ENCODE data around the gene APCS. TPM values are rescaled to one million over a fixed set of nuclear protein-coding genes. Genes with fewer than 3 reads are reported as not detected.

The APCS gene
- total and polyA plus RNA-seq, 2 of the 8 experiments (the other 6 are each of a cell fraction or from before 2014, with no cell fraction given), result not detected

DNA sequence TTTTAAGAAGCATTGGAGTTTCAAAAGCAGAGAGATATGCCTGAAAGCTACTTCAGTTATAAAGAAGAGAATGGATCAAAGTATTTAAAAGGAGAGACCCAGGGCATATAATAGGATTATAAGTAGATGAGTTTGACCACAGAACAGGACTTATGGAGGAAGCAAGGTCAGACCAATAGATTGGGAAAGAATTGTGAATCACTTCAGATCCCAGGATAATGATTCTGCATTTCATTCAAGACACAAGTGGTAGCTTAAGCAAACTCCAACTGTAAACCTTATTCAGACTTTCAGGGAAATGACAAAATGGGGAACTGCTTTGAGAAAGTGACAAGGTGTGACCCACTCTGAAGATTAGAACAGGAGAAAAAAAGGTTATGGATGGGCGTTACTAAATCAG lies 32.9 kb upstream of the APCS start:
- no peak overlapping the region for H3K4ac ChIP-seq (replicated peaks; ENCODE audit: insufficient read length, low read depth, low read length)
- H3K27ac ChIP-seq (ENCODE audit: low read depth, low read length), result no peak overlapping the region
- DNase-seq (ENCODE audit: low read depth in 1 of 2, low spot score in 2 of 2), result no peak
- H3K79me2 ChIP-seq (ENCODE audit: control insufficient read depth in 1 of 2, insufficient read depth in 2 of 2, low read length in 2 of 2), result no peaks in the 10 kb centered on the region
- no peak overlapping the region for H3K4me3 ChIP-seq (ENCODE audit: extremely low read depth in 1 of 4, insufficient read depth in 2 of 4, low read depth in 3 of 4, low read length in 4 of 4)
- peaks cover 57 to 64% of the 10 kb centered on the region in 2 experiments for H3K9me3 ChIP-seq (ENCODE audit: insufficient read depth in 2 of 2, low read depth in 1 of 2, low read length in 1 of 2)
- no peak overlapping the region for H2AK5ac ChIP-seq (ENCODE audit: low read depth, low read length)
- H3K4me1 ChIP-seq (replicated peaks in 1 of 4; ENCODE audit: control insufficient read depth in 3 of 4, insufficient read depth in 4 of 4, low read length in 3 of 4), result no peaks in the 10 kb centered on the region
- no peaks in the 10 kb centered on the region for H3K23me2 ChIP-seq (ENCODE audit: low read depth, low read length)
- no peak overlapping the region for H3K56ac ChIP-seq (replicated peaks; ENCODE audit: insufficient read length, low read depth, low read length)
- no peaks in the 10 kb centered on the region for H4K20me1 ChIP-seq (replicated peaks in 1 of 2; ENCODE audit: control insufficient read depth in 1 of 2, insufficient read depth in 2 of 2, low read length in 2 of 2)
- no peak overlapping the region for H2BK20ac ChIP-seq (ENCODE audit: low read length)
- no peak overlapping the region for H3K4me2 ChIP-seq (ENCODE audit: insufficient read depth in 1 of 2, low read depth in 2 of 2, low read length in 2 of 2)
- H2BK15ac ChIP-seq (ENCODE audit: low read length), result no peak overlapping the region
- H2AFZ ChIP-seq (ENCODE audit: low read length), result no peak overlapping the region
- 42% methylated on average over 1 of the region's 1 CpG; no CpG with 5 or more reads in 1 of the 2 experiments for WGBS, 2 experiments (ENCODE audit: extremely low coverage in 1 of 2, insufficient coverage in 1 of 2, insufficient read length in 1 of 2, insufficient replicate concordance in 2 of 2, low coverage in 1 of 2, low lambda C conversion rate in 2 of 2, missing lambda C conversion rate in 1 of 2)
- H2BK120ac ChIP-seq (replicated peaks; ENCODE audit: low read depth, low read length), result no peak overlapping the region
- no peak for FAIRE-seq
- no peak overlapping the region for H2BK12ac ChIP-seq (ENCODE audit: low read depth, low read length)
- TF ChIP-seq HDAC6 (IDR thresholded peaks at IDR 0.05; ENCODE audit: low read depth, low read length) (no peak), EGR1 (IDR thresholded peaks at IDR 0.05; ENCODE audit: borderline replicate concordance, low read depth, low read length) (no peak), ZNF274 (IDR thresholded peaks at IDR 0.05; ENCODE audit: borderline replicate concordance, extremely low read depth, low read length) (no peak)
- no peak overlapping the region for H3K18ac ChIP-seq (ENCODE audit: extremely low read depth, low read length)
- no peaks in the 10 kb centered on the region for H3K27me3 ChIP-seq (replicated peaks in 1 of 4; ENCODE audit: control insufficient read depth in 3 of 4, extremely low read depth in 1 of 4, insufficient read depth in 3 of 4, low read length in 3 of 4)
- no peaks in the 10 kb centered on the region for H3K36me3 ChIP-seq (ENCODE audit: control insufficient read depth in 2 of 4, insufficient read depth in 4 of 4, low read length in 3 of 4)
- POLR2A ChIA-PET (ENCODE audit: partially characterized antibody), result no interaction called here
- H3K79me1 ChIP-seq (ENCODE audit: low read depth, low read length), result no peaks in the 10 kb centered on the region
- no peak overlapping the region for H3K23ac ChIP-seq (ENCODE audit: insufficient read length)
- H3K9ac ChIP-seq (replicated peaks in 1 of 4; ENCODE audit: extremely low read depth in 1 of 4, low read depth in 3 of 4, low read length in 3 of 4), result no peak overlapping the region
- CTCF ChIA-PET (ENCODE audit: partially characterized antibody), result no interaction called here
- H3K14ac ChIP-seq (ENCODE audit: insufficient read length), result no peak overlapping the region
- no peak overlapping the region for H2BK5ac ChIP-seq (ENCODE audit: low read depth, low read length)
- H4K91ac ChIP-seq (replicated peaks; ENCODE audit: insufficient read length, low read length), result no peak overlapping the region
- no peak overlapping the region for H4K5ac ChIP-seq (ENCODE audit: insufficient read length, low read depth, low read length)
- no peak overlapping the region for H4K8ac ChIP-seq (ENCODE audit: extremely low read depth, insufficient read depth, low read length)

Data from H1 (cell line).